ENCODE data around the gene ZNF335.
"Not testable (repeated sequence)": the region's sequence is repeated elsewhere in the genome, so short reads cannot be mapped to it uniquely, and the experiment has no call there.

ZNF335 gene

GRCh38 chr20:45909336-45909808 is 62.6 kb downstream of the ZNF335 start:
- DNase-seq: no peak

- DNase-seq: no peak
Measured at GRCh38 chr20:45908084-45908483, 63.9 kb downstream of the ZNF335 start.

GRCh38 chr20:45907219-45907948 is 64.6 kb downstream of the ZNF335 start:
- DNase-seq: no peak

- no peak for DNase-seq
Measured at GRCh38 chr20:45905505-45906079, 66.4 kb downstream of the ZNF335 start.

DNA sequence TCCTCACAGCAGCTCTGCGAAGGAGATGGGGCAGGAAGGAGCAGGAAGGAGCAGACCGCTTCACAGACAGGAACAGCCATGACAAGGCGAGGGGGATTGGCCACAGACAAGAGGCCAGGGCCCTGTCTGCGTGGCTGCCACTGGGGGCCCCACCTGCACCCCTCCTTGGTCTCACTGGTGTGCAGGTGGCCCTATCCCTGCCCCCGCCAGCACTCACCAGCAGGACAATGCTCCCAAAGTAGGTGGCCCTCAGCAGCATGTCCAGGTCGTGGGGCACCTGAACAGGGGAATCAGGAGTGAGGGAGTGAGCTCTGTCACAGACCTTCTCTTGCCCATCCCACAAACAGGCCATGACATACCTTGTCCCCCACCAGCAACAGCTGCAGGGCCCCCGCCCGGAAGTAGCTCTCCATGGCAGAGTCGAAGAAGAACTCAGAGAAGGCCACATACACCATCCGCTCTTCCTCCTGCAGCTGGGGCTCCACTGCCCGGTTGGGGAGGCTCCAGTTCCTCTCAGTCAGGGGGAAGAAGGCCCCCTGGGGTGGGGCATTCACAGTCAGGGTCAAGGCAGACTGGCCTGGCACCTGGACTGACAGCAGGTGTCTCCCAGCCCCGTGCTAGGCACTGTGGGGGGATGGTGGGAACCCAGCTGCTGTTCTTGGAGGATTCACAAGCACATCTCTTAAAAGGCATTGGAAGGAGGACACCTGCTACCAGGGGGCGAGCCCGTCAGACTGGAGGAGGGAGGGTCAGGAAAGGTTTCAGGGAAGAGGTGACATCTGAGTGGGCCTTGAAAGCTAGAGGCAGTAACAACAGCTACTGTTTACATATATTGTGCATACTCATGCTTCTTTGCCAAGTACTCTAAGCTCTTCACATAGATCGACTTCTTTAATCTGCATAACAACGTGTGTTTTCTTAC is 67.2 kb downstream of the ZNF335 start:
- no peak for DNase-seq

DNA sequence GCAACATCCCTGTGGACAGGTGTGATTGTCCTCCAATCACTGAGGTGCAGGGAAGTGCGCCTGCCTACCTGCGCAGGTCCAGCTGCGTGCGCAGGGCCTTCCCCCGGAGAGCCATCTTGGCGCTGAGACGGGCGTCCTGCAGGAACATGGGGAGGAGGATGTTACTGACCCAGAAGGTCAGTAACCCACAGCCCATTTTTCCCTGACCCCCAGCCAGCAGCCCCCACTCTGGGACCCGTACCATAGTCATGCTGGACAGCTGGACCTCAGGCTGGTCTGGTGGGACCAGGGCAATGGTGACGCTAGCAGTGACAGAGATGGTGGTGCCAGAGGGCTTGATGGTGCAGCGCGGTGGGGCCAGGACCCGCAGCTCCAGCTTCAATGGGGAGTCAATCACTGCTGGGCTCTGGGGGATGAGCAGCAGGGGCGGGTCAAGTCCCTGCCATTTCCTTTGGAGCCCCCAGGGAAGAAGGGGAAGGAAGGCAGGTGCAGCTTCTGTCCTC is 69.8 kb downstream of the ZNF335 start:
- no peak for DNase-seq

- DNase-seq: not testable (repeated sequence)
Measured at GRCh38 chr20:45901332-45901731, 70.7 kb downstream of the ZNF335 start.

DNA sequence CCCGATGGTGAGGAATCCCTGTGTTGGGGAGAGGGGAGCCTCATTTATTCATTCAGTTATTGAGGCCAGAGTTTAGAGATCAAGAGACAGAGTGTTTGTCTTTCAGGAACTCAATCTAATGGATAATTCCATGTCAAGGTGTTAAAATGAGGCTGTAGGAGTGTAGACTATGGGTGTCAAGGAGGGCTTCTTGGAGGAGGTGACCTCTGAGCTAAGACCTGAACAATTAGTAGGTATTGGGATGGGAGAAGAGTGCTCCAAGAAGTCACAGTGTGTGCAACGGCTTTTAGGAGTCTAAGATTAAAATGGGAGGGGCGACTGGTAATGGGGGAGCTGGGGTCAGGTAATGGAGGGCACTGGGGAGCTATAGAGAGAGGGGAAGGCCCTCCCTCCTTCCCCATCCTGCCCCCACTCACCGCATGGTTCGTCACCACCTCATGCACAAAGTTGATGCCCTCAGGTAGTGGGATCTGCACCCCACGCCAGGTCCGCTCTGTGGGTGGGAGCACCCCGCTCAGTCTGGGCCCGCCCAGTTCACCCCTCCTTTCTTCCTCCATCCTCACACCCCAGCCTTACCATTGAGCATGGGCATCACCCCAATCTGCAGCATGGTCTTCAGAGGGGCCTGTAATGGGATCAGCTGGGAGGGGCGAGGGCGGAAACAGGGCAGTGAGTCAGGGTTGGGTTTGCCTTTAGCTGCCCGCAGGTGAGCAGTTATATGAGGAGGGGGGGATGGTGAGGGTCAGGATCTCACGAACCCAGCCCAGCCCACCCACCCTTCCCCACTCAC is 72.8 kb downstream of the ZNF335 start:
- DNase-seq: no peak

All from NCI-H774 (cell line).